Psoas muscle (tissue), 8 donors: ENCODE data around the gene RAB40B. TPM values are rescaled to one million over a fixed set of nuclear protein-coding genes. Genes with fewer than 3 reads are reported as not detected.

ENCODE experiments used
- ATAC-seq, 4 donors: fragments of 200-7000 bp; cut with Tn5 transposase; one replicate each; pipeline ENCODE4 v1.9.1; 2020; ENCODE audit warnings: moderate library complexity in 3 of 4, mild to moderate bottlenecking in 2 of 4
- DNase-seq, 2 donors: peaks; one replicate each; pipeline ENCODE4 v3.0.0-alpha.2; 2020
- H3K27ac ChIP-seq: fragments of 200-600 bp; one replicate; pipeline ENCODE4 v1.8.0; 2022
- H3K27me3 ChIP-seq, 3 donors: fragments of 200-600 bp in 1 of 3; one replicate each; pipeline versions ENCODE4 v1.6.1 to v1.8.0; 2013 to 2022; ENCODE audit warnings: low read length in 2 of 3, mild to moderate bottlenecking in 2 of 3, moderate library complexity in 1 of 3; ENCODE audit not compliant: insufficient read depth in 3 of 3
- H3K36me3 ChIP-seq, 2 donors: fragments of 200-600 bp in 1 of 2; one replicate each; pipeline versions ENCODE4 v1.6.1 to v1.8.0; 2013 to 2022; ENCODE audit warnings: low read depth in 1 of 2, mild to moderate bottlenecking in 1 of 2, moderate library complexity in 1 of 2; ENCODE audit not compliant: insufficient read depth in 1 of 2
- H3K4me1 ChIP-seq: fragments of 200-600 bp; one replicate; pipeline ENCODE4 v1.8.0; 2022
- H3K4me3 ChIP-seq: fragments of 200-600 bp; one replicate; pipeline ENCODE4 v1.8.0; 2022; ENCODE audit warnings: mild to moderate bottlenecking
- H3K9me3 ChIP-seq: fragments of 200-600 bp; one replicate; pipeline ENCODE4 v1.8.0; 2022
- CTCF ChIP-seq: fragments of 200-600 bp; IDR thresholded peaks from one replicate; pipeline ENCODE4 v1.8.0; 2022; ENCODE audit warnings: antibody characterized with exemption
- WGBS, 3 donors: extraction: QIAGEN DNeasy Blood & Tissue Kit; methylation state at CpG; one replicate each; pipeline versions ENCODE4 v1.1.6 to v1.1.7; 2013; 5-methylcytosine and 5-hydroxymethylcytosine counted together
- intact Hi-C, 2 donors: fragments of 100-400 bp; cut with DNase I; formaldehyde crosslinking; loops; one replicate each; pipeline versions ENCODE4 v1.11.0 to v1.14.2; 2022
- polyA plus RNA-seq, 3 donors: library from polyadenylated mRNA; stranded (reverse); fragments of 200-250 nt; gene quantifications; one replicate each; pipeline ENCODE4 v1.2.3, GENCODE V29; 2013
- total RNA-seq, 4 donors: library from RNA; stranded (reverse); fragmentation: NEBNext Ultra II Directional in 2 of 4; extraction: Animal tissue kit (Norgen Biotek cat#: 25700) in 2 of 4; gene quantifications; one replicate each; pipeline versions ENCODE4 v1.2.1 to v1.2.4, GENCODE V29; 2021 to 2023
- donor health status: healthy with polysubstance abuse.
- donor health status: DM: no; HTN: no; CAD: no; lungs with moderate emphysema.
- donor health status: Bipolar disorder and iron deficiency.
- donor health status: healthy.
- donor health status: DM: yes; HTN: yes; CAD: no.
- donor health status: DM: no; HTN: no; CAD: no.
- donor health status: DM: no; HTN: no; CAD: no.
- donor health status: DM: yes; HTN: yes; CAD: no.

Gene RAB40B
- total and polyA plus RNA-seq, 7 donors, result 3.9 to 42.9 (median 19.4) TPM

DNA sequence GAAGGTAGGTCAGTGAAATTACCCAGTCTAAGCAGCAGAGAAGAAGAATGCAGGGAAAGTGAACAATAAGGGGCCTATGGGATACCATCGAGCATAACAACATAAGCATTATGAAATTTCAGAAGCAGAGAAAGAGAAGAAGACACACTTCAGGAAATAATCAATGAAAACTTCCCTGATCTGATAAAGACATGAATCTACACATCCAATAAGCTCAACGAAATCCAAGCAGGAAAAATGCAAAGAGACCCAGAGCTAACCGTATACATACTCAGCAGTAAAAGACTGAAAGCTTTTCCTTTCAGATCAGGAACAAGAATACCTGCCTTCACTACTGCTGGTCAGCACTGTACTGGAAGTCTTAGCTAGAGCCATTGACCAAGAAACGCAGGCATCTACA lies 88.8 kb downstream of the RAB40B start:
- Histone ChIP-seq H3K9me3 (no peaks in the 10 kb centered on the region), H3K27me3 (no peaks in the 10 kb centered on the region), H3K4me1 (no peaks in the 10 kb centered on the region), H3K36me3 (peaks cover 0 to 66% of the 10 kb centered on the region in 2 donors), H3K27ac (no peak overlapping the region), H3K4me3 (no peak overlapping the region)
- intact Hi-C loops, result no loop called here
- TF ChIP-seq CTCF, result no peak
- 90 to 94% (median 92%) methylated on average over 4 of the region's 4 CpGs for WGBS, 3 donors
- ATAC-seq (no peak), DNase-seq (no peak)

DNA sequence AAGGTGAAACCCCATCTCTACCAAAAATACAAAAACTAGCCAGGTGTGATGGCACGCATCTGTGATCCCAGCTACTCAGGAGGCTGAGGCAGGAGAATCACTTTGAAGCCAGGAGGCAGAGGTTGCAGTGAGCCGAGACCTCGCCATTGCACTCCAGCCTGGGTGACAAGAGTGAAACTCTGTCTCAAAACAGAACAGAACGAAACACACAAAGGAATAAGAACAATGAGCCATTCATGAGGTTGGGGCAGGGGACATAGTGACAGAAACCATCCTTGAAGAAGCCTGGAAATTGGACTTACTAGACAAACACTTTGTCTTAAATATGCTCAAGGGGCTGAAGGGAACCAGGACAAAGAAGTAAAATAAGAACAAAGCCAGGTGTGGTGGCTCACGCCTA lies 89.7 kb downstream of the RAB40B start:
- no peak for ATAC-seq
- Histone ChIP-seq H3K36me3 (peaks cover 0 to 67% of the 10 kb centered on the region in 2 donors), H3K4me3 (no peak overlapping the region), H3K27me3 (no peaks in the 10 kb centered on the region), H3K4me1 (no peaks in the 10 kb centered on the region), H3K9me3 (no peaks in the 10 kb centered on the region), H3K27ac (no peak overlapping the region)
- no peak for DNase-seq
- intact Hi-C loops, result no loop called here
- 70 to 81% (median 77%) methylated on average over 5 of the region's 5 CpGs for WGBS, 3 donors
- TF ChIP-seq CTCF, result no peak

GRCh38 chr17:82605939-82606600 lies 92.4 kb downstream of the RAB40B start:
- H3K27ac ChIP-seq, result no peak overlapping the region
- H3K9me3 ChIP-seq, result no peaks in the 10 kb centered on the region
- no peak for ATAC-seq
- no peak for DNase-seq
- WGBS, 3 donors, result 87% methylated on average over 16 of the region's 16 CpGs
- intact Hi-C loops, result no loop called here
- H3K27me3 ChIP-seq, result no peaks in the 10 kb centered on the region
- TF ChIP-seq CTCF, result no peak
- peaks cover 0 to 79% of the 10 kb centered on the region in 2 donors for H3K36me3 ChIP-seq
- H3K4me1 ChIP-seq, result peaks cover under 1% of the 10 kb centered on the region
- no peak overlapping the region for H3K4me3 ChIP-seq

Other genes starting within 250 kb of the RAB40B start
- gene CYBC1, start 247.9 kb downstream of the RAB40B start, total RNA-seq, result 10 to 100 TPM; 14.5 to 21.4 (median 17.4) TPM
- 10 to 100 TPM; 14.4 to 31.6 (median 24.8) TPM for gene CYBC1, start 247.9 kb downstream of the RAB40B start, polyA plus RNA-seq
- 10 to 100 TPM; 32.8 to 56.1 (median 46.0) TPM for gene NARF, start 240.0 kb downstream of the RAB40B start, total RNA-seq
- 100 to 1,000 TPM in 1 of 3 donors, 10 to 100 TPM in 2; 37.0 to 129 (median 39.2) TPM for gene NARF, start 240.0 kb downstream of the RAB40B start, polyA plus RNA-seq
- gene FOXK2, start 179.0 kb downstream of the RAB40B start, total RNA-seq, result 10 to 100 TPM; 53.6 to 91.6 (median 66.2) TPM
- gene FOXK2, start 179.0 kb downstream of the RAB40B start, polyA plus RNA-seq, result 10 to 100 TPM; 38.9 to 96.4 (median 45.9) TPM
- 10 to 100 TPM; 25.1 to 35.7 (median 30.9) TPM for gene WDR45B, start 50.3 kb downstream of the RAB40B start, total RNA-seq
- 10 to 100 TPM; 21.4 to 62.7 (median 43.5) TPM for gene WDR45B, start 50.3 kb downstream of the RAB40B start, polyA plus RNA-seq
- 10 to 100 TPM in 2 of 4 donors, 1 to 10 TPM in 2; 7.9 to 12.7 (median 9.9) TPM for gene FN3KRP, start 18.0 kb upstream of the RAB40B start, total RNA-seq
- 10 to 100 TPM in 2 of 3 donors, 1 to 10 TPM in 1; 5.0 to 15.7 (median 10.6) TPM for gene FN3KRP, start 18.0 kb upstream of the RAB40B start, polyA plus RNA-seq
- 10 to 100 TPM in 3 of 4 donors, 1 to 10 TPM in 1; 5.9 to 22.3 (median 18.1) TPM for gene FN3K, start 36.9 kb upstream of the RAB40B start, total RNA-seq
- 10 to 100 TPM in 1 of 3 donors, 1 to 10 TPM in 2; 6.1 to 10.1 (median 8.1) TPM for gene FN3K, start 36.9 kb upstream of the RAB40B start, polyA plus RNA-seq
- gene TBCD, start 53.4 kb upstream of the RAB40B start, total RNA-seq, result 10 to 100 TPM; 34.7 to 46.1 (median 40.3) TPM
- 10 to 100 TPM; 28.2 to 65.0 (median 31.4) TPM for gene TBCD, start 53.4 kb upstream of the RAB40B start, polyA plus RNA-seq
- 1 to 10 TPM in 3 of 4 donors, not detected in 1; 1.8 to 6.3 (median 2.7) TPM for gene ZNF750, start 141.3 kb upstream of the RAB40B start, total RNA-seq
- 1 to 10 TPM in 2 of 3 donors, under 1 TPM in 1; 0.79 to 5.1 (median 1.4) TPM for gene ZNF750, start 141.3 kb upstream of the RAB40B start, polyA plus RNA-seq